Measurements from ENCODE around the gene PTCH2. TPM values are rescaled to one million over a fixed set of nuclear protein-coding genes. Genes with fewer than 3 reads are reported as not detected.
"Not testable (repeated sequence)": the region's sequence is repeated elsewhere in the genome, so short reads cannot be mapped to it uniquely, and the experiment has no call there.

The PTCH2 gene
- polyA plus RNA-seq, 1 donor from 2014 or later: 0.21 TPM

GRCh38 chr1:44817307-44817706, 25.7 kb downstream of the PTCH2 start:
- no peaks in the 10 kb centered on the region for H3K9me3 Mint-ChIP-seq
- peaks cover 17 to 22% (median 18%) of the 10 kb centered on the region in 3 donors for H3K4me1 Mint-ChIP-seq
- no peaks in the 10 kb centered on the region for H3K36me3 Mint-ChIP-seq
- H3K27ac Mint-ChIP-seq: peak overlapping the region in 1 of 3 donors; percentile 46
- H3K27me3 Mint-ChIP-seq: no peaks in the 10 kb centered on the region
- peak overlapping the region in 2 of 4 donors; percentile 31 to 41 for H3K4me3 Mint-ChIP-seq

- not testable (repeated sequence) for H3K36me3 Mint-ChIP-seq, H3K4me3 Mint-ChIP-seq, H3K9me3 Mint-ChIP-seq, H3K27ac Mint-ChIP-seq, H3K27me3 Mint-ChIP-seq
- peaks cover 25 to 29% (median 26%) of the 10 kb centered on the region in 3 donors for H3K4me1 Mint-ChIP-seq
These were observed 27.1 kb downstream of the PTCH2 start for GRCh38 chr1:44815926-44816325.

GRCh38 chr1:44812822-44813543, 30.1 kb downstream of the PTCH2 start:
- no peaks in the 10 kb centered on the region for H3K27me3 Mint-ChIP-seq
- peaks cover 32 to 39% (median 39%) of the 10 kb centered on the region in 3 donors for H3K4me1 Mint-ChIP-seq
- H3K36me3 Mint-ChIP-seq: no peaks in the 10 kb centered on the region
- peak overlapping the region in 2 of 3 donors; percentile 31 to 89 for H3K27ac Mint-ChIP-seq
- H3K9me3 Mint-ChIP-seq: no peaks in the 10 kb centered on the region
- peak overlapping the region in 2 of 4 donors; percentile 70 to 86 for H3K4me3 Mint-ChIP-seq

DNA sequence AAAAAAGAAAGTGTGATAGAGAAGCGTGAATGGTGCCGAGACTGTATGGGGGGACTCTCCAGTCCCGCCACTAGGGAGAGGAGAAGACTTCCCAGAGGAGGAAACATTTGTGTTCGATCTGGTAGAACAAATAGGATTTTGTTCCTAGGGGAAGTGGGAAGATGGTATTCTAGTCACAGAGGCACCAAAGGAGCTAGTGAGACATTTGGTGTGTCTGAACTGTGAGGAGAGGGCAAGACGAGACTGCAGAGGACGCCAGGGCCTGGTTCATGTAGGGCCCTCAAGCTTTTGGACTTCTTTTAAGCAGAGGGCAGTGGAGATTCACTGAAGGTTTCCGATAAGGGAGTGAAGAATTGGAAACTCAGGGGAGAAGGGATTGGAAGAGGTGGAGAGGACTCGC, 31.8 kb downstream of the PTCH2 start:
- peak overlapping the region; percentile 90 to 99 (median 99) for H3K27ac Mint-ChIP-seq
- no peaks in the 10 kb centered on the region for H3K9me3 Mint-ChIP-seq
- peaks cover 1% of the 10 kb centered on the region for H3K36me3 Mint-ChIP-seq
- peaks cover 45 to 48% (median 46%) of the 10 kb centered on the region in 3 donors for H3K4me1 Mint-ChIP-seq
- no peaks in the 10 kb centered on the region for H3K27me3 Mint-ChIP-seq
- peak overlapping the region in 3 of 4 donors; percentile 34 to 92 (median 86) for H3K4me3 Mint-ChIP-seq

- Mint-ChIP-seq H3K27ac (peak overlapping the region; percentile 90 to 99 (median 99)), H3K4me3 (peak overlapping the region in 3 of 4 donors; percentile 39 to 92 (median 87)), H3K4me1 (peaks cover 45 to 48% (median 46%) of the 10 kb centered on the region in 3 donors)
- H3K9me3 Mint-ChIP-seq, H3K36me3 Mint-ChIP-seq, H3K27me3 Mint-ChIP-seq: not testable (repeated sequence)
These were observed 32.3 kb downstream of the PTCH2 start for GRCh38 chr1:44810762-44811105.

DNA sequence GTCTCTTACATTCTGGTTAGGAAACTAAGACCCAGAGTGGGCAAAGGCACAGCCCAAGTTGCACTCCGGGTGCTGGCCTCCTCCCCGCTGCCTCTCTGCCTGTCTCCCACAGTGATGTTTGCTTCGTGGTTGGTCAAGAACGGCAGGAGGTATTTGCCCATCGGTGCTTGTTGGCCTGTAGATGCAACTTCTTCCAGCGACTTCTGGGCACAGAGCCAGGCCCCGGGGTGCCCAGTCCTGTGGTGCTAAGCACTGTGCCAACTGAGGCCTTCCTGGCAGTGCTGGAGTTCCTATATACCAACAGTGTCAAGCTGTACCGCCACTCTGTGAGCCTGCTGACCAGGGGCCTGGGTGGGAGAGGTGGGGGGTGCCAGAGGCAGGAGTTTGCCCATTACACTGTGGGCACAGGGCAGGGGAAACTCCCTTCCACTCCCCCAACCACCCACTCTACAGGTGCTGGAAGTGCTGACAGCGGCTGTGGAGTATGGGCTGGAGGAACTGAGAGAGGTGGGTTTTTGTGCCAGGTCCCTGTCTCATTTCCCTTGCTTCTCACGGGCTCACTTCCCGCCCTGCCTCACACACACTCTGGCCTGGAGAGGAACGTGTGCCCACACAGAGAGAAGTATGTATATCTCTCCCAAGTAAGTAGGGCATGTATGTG, 32.8 kb downstream of the PTCH2 start:
- Mint-ChIP-seq H3K27me3 (no peaks in the 10 kb centered on the region), H3K9me3 (no peaks in the 10 kb centered on the region), H3K36me3 (peaks cover 1% of the 10 kb centered on the region), H3K27ac (peak overlapping the region; percentile 97 to 99 (median 99)), H3K4me3 (peak overlapping the region in 3 of 4 donors; percentile 39 to 92 (median 87)), H3K4me1 (peaks cover 44 to 47% (median 45%) of the 10 kb centered on the region in 3 donors)

DNA sequence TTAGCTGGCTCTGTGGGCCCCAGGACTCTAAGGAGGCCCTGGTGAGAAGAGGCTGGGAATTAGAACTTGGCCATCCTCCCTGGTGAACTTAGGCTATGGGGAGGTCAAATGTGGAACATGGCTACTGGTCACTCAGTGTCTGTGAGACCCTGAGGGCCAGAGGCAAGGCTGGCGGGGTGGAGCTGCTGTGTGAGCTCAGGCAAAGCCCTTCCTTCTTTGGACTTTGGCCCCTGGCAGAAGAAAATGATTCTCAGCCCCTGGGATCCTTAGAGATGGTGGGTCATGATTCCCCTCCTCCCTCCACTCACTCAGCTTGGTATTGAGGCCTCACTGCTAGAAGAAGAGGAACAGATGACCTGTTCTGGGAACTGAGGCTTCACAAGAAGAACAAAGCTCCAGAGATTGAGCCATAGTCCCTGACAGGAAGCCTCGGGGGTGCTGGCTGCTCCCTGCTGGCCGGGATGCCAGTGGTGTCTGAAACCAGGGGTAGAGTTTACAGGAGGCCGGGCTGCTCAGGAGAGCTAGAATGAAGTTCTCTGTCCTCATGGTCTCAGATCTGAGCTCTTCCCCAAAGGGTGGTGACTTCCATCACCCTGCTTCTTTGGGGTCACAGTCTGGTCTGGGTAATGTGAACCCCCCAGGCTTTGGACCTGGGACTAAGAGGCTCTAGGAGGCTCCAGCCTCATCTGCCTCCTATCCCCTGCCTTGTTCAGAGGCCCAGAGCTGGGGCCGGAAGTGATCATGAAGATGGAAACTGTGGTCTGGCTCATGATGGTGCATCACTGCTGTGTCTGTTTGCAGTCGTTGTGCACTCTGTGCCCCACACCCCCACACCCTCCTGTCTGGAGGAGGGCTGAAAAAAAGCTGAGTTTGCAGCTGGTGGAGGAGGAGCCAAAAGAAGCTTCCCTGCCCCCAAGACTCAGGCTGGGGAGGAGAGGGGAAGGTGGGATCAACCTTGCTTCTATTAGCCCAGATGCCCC, 33.8 kb downstream of the PTCH2 start:
- H3K27me3 Mint-ChIP-seq: no peaks in the 10 kb centered on the region

GRCh38 chr1:44808063-44808937, 34.8 kb downstream of the PTCH2 start, which contains the start of gene BTBD19:
Gene BTBD19 (plus strand): TSS chr1:44808523. CDS start chr1:44808821, 298 bp downstream.
- Mint-ChIP-seq H3K4me1 (peaks cover 40 to 43% (median 42%) of the 10 kb centered on the region in 3 donors), H3K4me3 (peak within 1 kb of the TSS; percentile 64 to 92 (median 82)), H3K9me3 (no peaks in the 10 kb centered on the region), H3K27me3 (no peaks in the 10 kb centered on the region), H3K27ac (peak within 1 kb of the TSS; percentile 97 to 99 (median 99)), H3K36me3 (peaks cover 1% of the 10 kb centered on the region)

More for the DNA sequence above, 33.8 kb downstream of the PTCH2 start:
- Mint-ChIP-seq H3K36me3 (peaks cover 1% of the 10 kb centered on the region), H3K4me3 (peak overlapping the region; percentile 38 to 92 (median 81)), H3K4me1 (peaks cover 40 to 43% (median 41%) of the 10 kb centered on the region in 3 donors), H3K27ac (peak overlapping the region; percentile 97 to 99 (median 99)), H3K9me3 (no peaks in the 10 kb centered on the region)

- peaks cover 1% of the 10 kb centered on the region for H3K36me3 Mint-ChIP-seq
- peak overlapping the region; percentile 97 to 99 (median 99) for H3K27ac Mint-ChIP-seq
- H3K4me3 Mint-ChIP-seq: peak overlapping the region; percentile 64 to 92 (median 81)
- no peaks in the 10 kb centered on the region for H3K9me3 Mint-ChIP-seq
- H3K4me1 Mint-ChIP-seq: peaks cover 40 to 48% (median 43%) of the 10 kb centered on the region in 3 donors
- H3K27me3 Mint-ChIP-seq: no peaks in the 10 kb centered on the region
These were observed 35.5 kb downstream of the PTCH2 start for GRCh38 chr1:44807364-44808062.

DNA sequence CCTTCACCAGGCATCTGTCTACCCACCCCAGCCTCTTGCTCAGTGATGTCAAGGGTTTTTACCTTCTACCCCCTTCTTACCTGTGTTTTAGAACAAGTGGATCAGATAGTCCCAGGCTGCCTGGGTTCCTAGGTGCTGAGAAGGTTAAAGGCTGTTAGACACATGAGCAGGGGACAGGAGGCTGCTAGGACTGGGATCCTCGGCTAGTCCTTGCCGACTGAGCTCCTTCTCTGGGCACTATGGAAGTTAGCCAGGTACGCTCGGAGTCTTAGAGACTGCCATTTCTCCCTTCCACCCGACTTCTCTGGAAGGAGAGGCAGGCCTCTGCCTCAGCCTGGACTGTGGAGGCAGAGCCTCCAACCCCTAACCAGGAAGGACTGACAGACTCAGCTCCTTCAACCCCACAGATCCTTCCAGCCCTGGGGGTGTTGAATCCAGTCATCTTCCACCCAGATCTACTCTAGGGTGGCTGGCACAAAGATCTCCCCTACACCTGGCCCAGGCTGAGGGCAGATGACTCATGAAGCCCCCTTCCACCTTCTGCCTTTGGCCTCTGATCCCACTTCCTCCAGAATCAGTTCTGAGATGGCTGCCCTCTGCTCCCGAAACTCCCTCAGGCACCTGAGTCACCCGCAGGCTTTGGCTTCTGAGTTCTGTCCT, 36.2 kb downstream of the PTCH2 start, which contains the start of gene DYNLT4:
DYNLT4 (minus strand) TSS at position 648 of the 660 bp plus-strand sequence. CDS start 683 bp downstream, outside the sequence.
- peak within 1 kb of the TSS; percentile 64 to 92 (median 81) for H3K4me3 Mint-ChIP-seq
- no peaks in the 10 kb centered on the region for H3K9me3 Mint-ChIP-seq
- H3K4me1 Mint-ChIP-seq: peaks cover 36 to 53% (median 45%) of the 10 kb centered on the region in 3 donors
- peak within 1 kb of the TSS; percentile 97 to 99 (median 99) for H3K27ac Mint-ChIP-seq
- H3K27me3 Mint-ChIP-seq: no peaks in the 10 kb centered on the region
- H3K36me3 Mint-ChIP-seq: peaks cover 1% of the 10 kb centered on the region

- peak overlapping the region in 1 of 3 donors; percentile 99 for H3K27ac Mint-ChIP-seq
- H3K9me3 Mint-ChIP-seq: no peaks in the 10 kb centered on the region
- peaks cover 1% of the 10 kb centered on the region for H3K36me3 Mint-ChIP-seq
- peak overlapping the region in 1 of 4 donors; percentile 92 for H3K4me3 Mint-ChIP-seq
- H3K4me1 Mint-ChIP-seq: peaks cover 30 to 51% (median 43%) of the 10 kb centered on the region in 3 donors
- no peaks in the 10 kb centered on the region for H3K27me3 Mint-ChIP-seq
These were observed 36.9 kb downstream of the PTCH2 start for GRCh38 chr1:44806025-44806703.

- Mint-ChIP-seq H3K4me3 (peak overlapping the region in 2 of 4 donors; percentile 21 to 61), H3K4me1 (peaks cover 28 to 48% (median 38%) of the 10 kb centered on the region in 3 donors), H3K36me3 (peaks cover 1% of the 10 kb centered on the region), H3K27me3 (no peaks in the 10 kb centered on the region), H3K27ac (peak overlapping the region in 1 of 3 donors; percentile 74), H3K9me3 (no peaks in the 10 kb centered on the region)
These were observed 37.6 kb downstream of the PTCH2 start for GRCh38 chr1:44805311-44806024.
